IMR-90 (cell line): Measurements from ENCODE around the gene COX6B1. TPM values are rescaled to one million over a fixed set of nuclear protein-coding genes. Genes with fewer than 3 reads are reported as not detected.

Source experiments
- ATAC-seq: fragments of 200-7000 bp; cut with Tn5 transposase; 2 replicates; pipeline ENCODE4 v1.9.1; 2020; ENCODE audit warnings: low read depth, mild to moderate bottlenecking, moderate library complexity
- BruUV-seq: library from RNA; stranded (reverse); fragments of 400-500 nt; replicated peaks from 2 replicates; lab custom pipeline; 2021; lab: Mats Ljungman, UMichigan
- CTCF ChIA-PET: fragments of 300-600 bp; formaldehyde crosslinking; extraction: SDS; loops from one replicate; lab custom pipeline; 2021; ENCODE audit warnings: antibody characterized with exemption; lab: Yijun Ruan, JAX
- POLR2A ChIA-PET: fragments of 300-600 bp; sonication (Branson Sonifier 250); formaldehyde crosslinking; loops from one replicate; lab custom pipeline; 2022; ENCODE audit warnings: antibody characterized with exemption; ENCODE audit not compliant: unreplicated experiment; lab: Charles Lee
- DNase-seq: peaks from one replicate; pipeline ENCODE4 v3.0.0; 2013
- H2AFZ ChIP-seq: replicated peaks from 2 replicates; pipeline ENCODE3; 2013; ENCODE audit warnings: low read length, mild to moderate bottlenecking; ENCODE audit not compliant: poor library complexity
- H2AK5ac ChIP-seq: 2 replicates; pipeline ENCODE4 v1.6.1; 2013; ENCODE audit warnings: low read depth, low read length, inconsistent platforms
- H2AK9ac ChIP-seq: replicated peaks from 2 replicates; pipeline ENCODE3; 2013; ENCODE audit warnings: mild to moderate bottlenecking, low read depth, low read length, moderate library complexity; ENCODE audit not compliant: poor library complexity
- H2BK120ac ChIP-seq: 2 replicates; pipeline ENCODE4 v1.6.1; 2013; ENCODE audit warnings: low read depth, low read length, inconsistent platforms
- H2BK15ac ChIP-seq: 3 replicates; pipeline ENCODE4 v1.6.1; 2013; ENCODE audit warnings: low read depth, low read length, inconsistent platforms
- H2BK20ac ChIP-seq: 2 replicates; pipeline ENCODE4 v1.6.1; 2013; ENCODE audit warnings: low read depth, mild to moderate bottlenecking, inconsistent platforms, low read length, moderate library complexity
- H2BK5ac ChIP-seq: 2 replicates; pipeline ENCODE4 v1.6.1; 2013; ENCODE audit warnings: mild to moderate bottlenecking, low read depth, low read length, inconsistent platforms; ENCODE audit not compliant: poor library complexity, severe bottlenecking
- H3K14ac ChIP-seq: replicated peaks from 2 replicates; pipeline ENCODE4 v1.6.1; 2013; ENCODE audit warnings: low read depth, low read length, inconsistent platforms
- H3K18ac ChIP-seq: 2 replicates; pipeline ENCODE4 v1.6.1; 2013; ENCODE audit warnings: low read depth, low read length, control low read depth
- H3K23ac ChIP-seq: 2 replicates; pipeline ENCODE4 v1.6.1; 2013; ENCODE audit warnings: low read depth, low read length, inconsistent platforms
- H3K27ac ChIP-seq: 2 replicates; pipeline ENCODE4 v1.5.1; 2013; ENCODE audit warnings: mild to moderate bottlenecking, control low read depth, low read length; ENCODE audit not compliant: insufficient read depth
- H3K27me3 ChIP-seq: 2 replicates; pipeline ENCODE4 v1.6.1; 2013; ENCODE audit warnings: low read length; ENCODE audit not compliant: control insufficient read depth, insufficient read depth
- H3K36me3 ChIP-seq: 2 replicates; pipeline ENCODE4 v1.6.1; 2013; ENCODE audit warnings: low read length, mixed read lengths; ENCODE audit not compliant: control insufficient read depth, insufficient read depth
- H3K4ac ChIP-seq: 2 replicates; pipeline ENCODE4 v1.6.1; 2013; ENCODE audit warnings: low read depth, low read length, inconsistent platforms
- H3K4me1 ChIP-seq: 2 replicates; pipeline ENCODE4 v1.6.1; 2013; ENCODE audit warnings: low read length, mixed read lengths; ENCODE audit not compliant: control insufficient read depth, insufficient read depth
- H3K4me2 ChIP-seq: 2 replicates; pipeline ENCODE4 v1.6.1; 2013; ENCODE audit warnings: low read depth, mild to moderate bottlenecking, control low read depth, low read length, moderate library complexity
- H3K4me3 ChIP-seq: 2 replicates; pipeline ENCODE4 v1.5.1; 2013; ENCODE audit warnings: low read depth, mild to moderate bottlenecking, control low read depth, low read length, moderate library complexity; ENCODE audit not compliant: insufficient read depth
- H3K56ac ChIP-seq: 2 replicates; pipeline ENCODE4 v1.6.1; 2013; ENCODE audit warnings: low read length, inconsistent platforms; ENCODE audit not compliant: insufficient read depth; ENCODE audit errors: extremely low read depth
- H3K79me1 ChIP-seq, 2 experiments: 2 replicates each; pipeline ENCODE4 v1.6.1; 2013; ENCODE audit warnings: low read length in 2 of 2, inconsistent platforms in 1 of 2, low read depth in 1 of 2
- H3K9ac ChIP-seq: 2 replicates; pipeline ENCODE4 v1.6.1; 2013; ENCODE audit warnings: low read depth, low read length, control low read depth
- H3K9me1 ChIP-seq: 2 replicates; pipeline ENCODE4 v1.6.1; 2013; ENCODE audit warnings: low read length, inconsistent platforms; ENCODE audit not compliant: insufficient read depth
- H3K9me3 ChIP-seq: 2 replicates; pipeline ENCODE4 v1.6.1; 2013; ENCODE audit warnings: low read length; ENCODE audit not compliant: control insufficient read depth, insufficient read depth
- H4K20me1 ChIP-seq: 2 replicates; pipeline ENCODE4 v1.6.1; 2013; ENCODE audit warnings: low read length, inconsistent platforms; ENCODE audit not compliant: insufficient read depth
- H4K5ac ChIP-seq: 2 replicates; pipeline ENCODE4 v1.6.1; 2013; ENCODE audit warnings: mild to moderate bottlenecking, low read depth, low read length, control low read depth
- H4K8ac ChIP-seq, 2 experiments: 2 replicates each; pipeline ENCODE4 v1.6.1; 2013; ENCODE audit warnings: low read depth in 2 of 2, low read length in 2 of 2, control low read depth in 1 of 2, inconsistent platforms in 1 of 2
- H4K91ac ChIP-seq: 2 replicates; pipeline ENCODE4 v1.6.1; 2013; ENCODE audit warnings: low read depth, low read length, inconsistent platforms; ENCODE audit not compliant: insufficient read depth
- MAFK ChIP-seq: IDR thresholded peaks from 2 replicates; pipeline ENCODE4 v1.6.1; 2012; ENCODE audit warnings: low read depth, low read length, improper control_type of control experiment
- SMC3 ChIP-seq: fragments of 150-350 bp; IDR thresholded peaks from 2 replicates; pipeline ENCODE4 v1.6.1; 2016; ENCODE audit warnings: low read depth, mild to moderate bottlenecking, antibody characterized with exemption, low read length, moderate library complexity
- WGBS, 2 experiments: methylation state at CpG; one replicate each; pipeline versions ENCODE4 v1.1.5 to v1.1.7; 2013; ENCODE audit warnings: missing lambda C conversion rate in 2 of 2; ENCODE audit not compliant: insufficient read length in 1 of 2; ENCODE audit errors: extremely low coverage in 2 of 2; 5-methylcytosine and 5-hydroxymethylcytosine counted together
- dilution Hi-C: fragments of 300-500 bp; cut with HindIII; formaldehyde crosslinking; loops from one replicate; pipeline ENCODE4 v1.14.3; 2018; ENCODE audit warnings: low sequenced_read_pairs; ENCODE audit not compliant: unreplicated experiment
- in situ Hi-C: fragments of 300-500 bp; cut with MboI; formaldehyde crosslinking; loops from 3 replicates; pipeline ENCODE4 v1.14.3; 2019; ENCODE audit warnings: low sequenced_read_pairs, inconsistent platforms, mixed read lengths
- intact Hi-C: fragments of 100-400 bp; cut with micrococcal nuclease; formaldehyde crosslinking; loops from 2 replicates; pipeline ENCODE4 v1.10.0; 2022
- polyA plus RNA-seq, 3 experiments: library from polyadenylated mRNA; depleted of rRNA; stranded (reverse); fragments of >200 nt; gene quantifications; 2 replicates each; pipeline ENCODE4 v1.2.3, GENCODE V29; 2012; ENCODE audit warnings: low replicate concordance in 1 of 3
- total RNA-seq: library from RNA; depleted of rRNA; stranded (reverse); fragments of >200 nt; gene quantifications from 2 replicates; pipeline ENCODE4 v1.2.3, GENCODE V29; 2012

The COX6B1 gene
- total and polyA plus RNA-seq, 2 of the 4 experiments (the other 2 are of a cell fraction), result 914 to 983 TPM

DNA sequence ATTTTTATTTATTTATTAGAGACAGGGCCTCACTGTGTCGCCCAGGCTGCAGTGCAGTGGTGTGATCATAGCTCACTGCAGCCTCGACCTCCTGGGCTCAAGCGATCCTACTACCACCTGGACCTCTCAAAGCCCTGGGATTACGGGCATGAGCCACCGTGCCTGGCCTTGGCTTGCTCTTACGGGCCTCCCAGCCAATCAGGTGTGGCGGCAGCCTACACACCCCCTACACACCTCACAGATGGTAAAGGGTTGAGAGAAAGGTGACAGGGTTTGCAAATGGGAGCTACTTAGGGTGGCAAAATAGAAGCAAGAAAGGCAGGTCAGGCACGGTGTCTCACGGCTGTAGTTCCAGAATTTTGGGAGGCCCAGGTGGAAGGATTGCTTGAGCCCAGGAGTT is 55.2 kb downstream of the COX6B1 start:
- Histone ChIP-seq H2AFZ (no peak overlapping the region), H3K79me1 (no peaks in the 10 kb centered on the region), H3K4me1 (no peaks in the 10 kb centered on the region), H2BK5ac (no peak overlapping the region), H3K27me3 (no peaks in the 10 kb centered on the region), H3K36me3 (no peaks in the 10 kb centered on the region), H3K4me2 (no peak overlapping the region), H3K9me3 (no peaks in the 10 kb centered on the region), H2AK9ac (no peak overlapping the region), H2AK5ac (no peak overlapping the region), H3K56ac (no peak overlapping the region), H3K27ac (no peak overlapping the region), H3K4ac (no peak overlapping the region), H2BK15ac (no peak overlapping the region), H3K9me1 (no peaks in the 10 kb centered on the region), H3K18ac (no peak overlapping the region), H2BK120ac (no peak overlapping the region), H3K23ac (no peak overlapping the region), H3K14ac (no peak overlapping the region), H4K8ac (no peak overlapping the region), H4K91ac (no peak overlapping the region), H4K20me1 (no peaks in the 10 kb centered on the region), H3K4me3 (no peak overlapping the region), H2BK20ac (no peak overlapping the region), H4K5ac (no peak overlapping the region), H3K9ac (no peak overlapping the region)
- dilution Hi-C loops, result no loop called here
- in situ Hi-C loops, result no loop called here
- POLR2A ChIA-PET, result interaction anchor here (0.7 kb wide), 1 partner anchor 42 kb away, joined by 11 read pairs; the partner anchor contains the start of gene PSENEN
- CTCF ChIA-PET, result no interaction called here
- BruUV-seq, result no TSS peak
- intact Hi-C loops, result loop anchor here (5.0 kb wide), 1 partner anchor 156 kb away; the partner anchor contains the start of gene TMEM147
- DNase-seq (no peak), ATAC-seq (no peak)
- no peak for TF ChIP-seq SMC3
- no peak for TF ChIP-seq MAFK
- WGBS, 2 experiments, result 76% methylated on average over 2 of the region's 9 CpGs; no CpG with 5 or more reads in 1 of the 2 experiments
